Fibroblast of villous mesenchyme (primary cell): ENCODE results near the gene SOCS7. TPM values are rescaled to one million over a fixed set of nuclear protein-coding genes. Genes with fewer than 3 reads are reported as not detected.

ENCODE experiments used
- DNase-seq: peaks from one replicate; pipeline ENCODE4 v3.0.0-alpha.2; 2010; ENCODE audit warnings: low read depth
- H3K4me3 ChIP-seq: 2 replicates; pipeline ENCODE4 v1.5.1; 2011; ENCODE audit warnings: low read depth, mild to moderate bottlenecking, low read length
- CTCF ChIP-seq: IDR thresholded peaks from 2 replicates; pipeline ENCODE4 v1.5.1; 2012; ENCODE audit warnings: low read depth, mild to moderate bottlenecking, low read length; ENCODE audit not compliant: insufficient read depth
- total RNA-seq: library from RNA; depleted of rRNA; stranded (reverse); fragments of >200 nt; gene quantifications from 2 replicates; pipeline ENCODE4 v1.2.3, GENCODE V29; 2012

The SOCS7 gene
- total RNA-seq, 1 donor = 11.2 TPM

DNA sequence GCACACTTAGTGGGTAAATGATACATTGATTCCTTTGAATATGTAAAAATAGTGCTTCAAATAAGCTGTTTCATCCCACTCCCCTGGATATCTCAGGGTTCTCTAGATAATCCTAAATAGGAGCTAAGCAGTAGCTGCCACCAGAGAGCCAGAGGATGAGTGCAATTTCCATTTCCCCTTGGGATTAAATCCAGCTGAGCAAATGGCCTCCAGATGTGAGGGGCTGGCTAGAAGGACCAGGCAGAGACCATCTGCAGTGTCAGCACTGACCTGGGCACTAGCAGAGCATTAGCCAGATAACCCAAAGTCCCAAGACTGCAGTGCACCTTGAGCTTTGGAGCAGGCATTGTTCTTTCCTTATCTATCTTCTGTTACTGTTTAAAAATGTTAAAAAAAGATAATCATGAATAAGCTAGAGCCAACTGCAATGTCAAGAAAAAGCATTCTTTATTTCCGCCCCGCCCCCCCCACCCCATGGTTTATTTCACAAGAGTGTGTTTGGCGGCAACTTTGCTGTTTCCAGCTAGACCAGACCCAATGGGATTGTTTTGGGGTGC, 27.4 kb upstream of the SOCS7 start:
- H3K4me3 ChIP-seq = no peak overlapping the region
- TF ChIP-seq CTCF = no peak
- no peak for DNase-seq

DNA sequence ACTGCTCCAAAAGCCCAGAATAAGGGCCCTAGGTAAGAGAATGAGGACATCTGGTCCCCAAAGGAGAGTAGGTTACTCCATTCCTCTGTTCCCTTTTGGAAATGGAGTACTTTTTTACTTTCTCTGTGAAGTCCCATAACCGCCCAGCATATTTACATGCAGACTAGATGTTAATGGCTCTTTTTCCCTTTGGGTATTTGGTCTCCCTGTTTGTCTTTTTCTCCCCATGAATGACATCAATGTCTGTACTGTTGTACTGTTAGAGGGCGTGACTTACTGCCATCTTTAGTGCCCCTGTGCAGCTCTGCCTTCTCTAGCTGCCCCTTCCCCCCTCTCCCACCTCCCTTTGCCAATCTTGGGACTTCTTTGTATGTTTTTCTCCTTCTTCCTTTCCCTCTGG, 26.9 kb upstream of the SOCS7 start:
- TF ChIP-seq CTCF = no peak

DNA sequence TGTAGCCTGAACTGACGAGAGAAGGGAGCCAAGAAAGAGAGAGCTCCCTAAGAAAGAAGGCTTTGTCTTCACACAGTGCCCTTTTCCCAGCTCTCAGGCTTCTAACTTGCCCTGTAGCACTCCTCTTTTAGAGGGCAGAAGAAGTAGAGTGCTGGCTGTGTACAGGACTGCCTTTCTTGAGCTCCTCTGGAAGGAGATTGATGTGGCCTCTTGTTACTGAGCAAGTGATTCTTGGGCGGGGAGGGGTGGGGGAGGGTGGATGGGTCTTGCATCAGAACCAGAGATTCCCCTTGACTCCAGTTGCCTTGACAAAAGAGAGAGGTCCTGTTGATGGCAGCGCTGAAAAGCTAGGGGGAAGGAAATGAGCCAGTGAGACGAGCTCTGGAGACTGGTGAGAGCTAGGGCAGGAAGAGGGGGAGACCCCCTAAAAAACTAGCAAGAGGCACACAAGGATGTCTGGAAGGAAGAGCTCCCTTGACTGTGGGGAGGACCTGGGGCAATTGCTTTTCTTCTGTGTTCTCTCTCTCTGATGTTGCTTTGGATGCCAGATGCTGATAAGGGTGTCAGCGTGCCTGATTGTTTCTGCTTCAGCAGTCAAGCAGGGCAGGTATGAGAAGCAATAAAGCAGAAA, 26.3 kb upstream of the SOCS7 start:
- no peak overlapping the region for H3K4me3 ChIP-seq
- TF ChIP-seq CTCF = no peak
- DNase-seq = no peak

More for the DNA sequence above, 26.9 kb upstream of the SOCS7 start:
- no peak overlapping the region for H3K4me3 ChIP-seq
- no peak for DNase-seq

DNA sequence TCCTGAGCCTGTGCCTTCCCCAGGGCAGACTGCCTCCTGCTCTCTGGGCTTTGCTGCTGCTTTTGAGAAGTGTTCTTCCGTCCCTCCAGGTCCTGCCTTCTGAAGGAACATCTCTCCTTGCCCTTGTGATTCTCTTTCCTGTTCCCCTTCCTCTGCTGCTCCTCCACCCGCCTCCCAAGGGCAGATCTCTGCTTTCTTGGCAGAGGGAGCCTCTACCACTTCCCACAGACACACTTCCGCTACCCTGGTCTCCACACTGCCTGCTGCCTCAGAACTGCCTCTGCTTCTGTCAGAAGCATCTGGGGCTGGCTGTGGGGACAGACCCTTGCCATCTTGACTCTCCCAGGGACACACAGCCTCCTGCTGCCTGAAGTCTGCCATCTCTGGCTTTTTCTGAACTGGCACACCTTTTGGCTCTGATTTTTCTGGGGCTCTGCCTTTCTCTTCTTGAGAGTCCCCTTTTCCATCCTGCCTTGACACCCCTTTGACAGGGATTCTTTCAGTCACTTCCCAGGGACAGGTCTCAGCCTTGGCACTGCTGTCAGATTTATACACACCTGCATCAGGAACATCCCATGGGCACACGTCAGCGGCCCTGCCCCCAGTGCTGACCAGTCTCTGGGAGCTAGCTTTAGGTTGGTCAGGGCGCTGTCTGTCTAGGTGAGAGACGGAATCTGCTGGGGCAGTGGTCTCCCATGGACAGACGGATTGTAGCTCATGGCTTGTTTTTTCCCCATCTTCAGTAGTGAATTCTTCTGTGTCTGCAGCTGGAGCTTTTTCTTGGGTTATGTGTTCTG, 24.4 kb upstream of the SOCS7 start:
- no peak overlapping the region for H3K4me3 ChIP-seq
- no peak for TF ChIP-seq CTCF
- no peak for DNase-seq

GRCh38 chr17:38327936-38328335, 23.7 kb upstream of the SOCS7 start:
- no peak for TF ChIP-seq CTCF
- no peak overlapping the region for H3K4me3 ChIP-seq
- no peak for DNase-seq

DNA sequence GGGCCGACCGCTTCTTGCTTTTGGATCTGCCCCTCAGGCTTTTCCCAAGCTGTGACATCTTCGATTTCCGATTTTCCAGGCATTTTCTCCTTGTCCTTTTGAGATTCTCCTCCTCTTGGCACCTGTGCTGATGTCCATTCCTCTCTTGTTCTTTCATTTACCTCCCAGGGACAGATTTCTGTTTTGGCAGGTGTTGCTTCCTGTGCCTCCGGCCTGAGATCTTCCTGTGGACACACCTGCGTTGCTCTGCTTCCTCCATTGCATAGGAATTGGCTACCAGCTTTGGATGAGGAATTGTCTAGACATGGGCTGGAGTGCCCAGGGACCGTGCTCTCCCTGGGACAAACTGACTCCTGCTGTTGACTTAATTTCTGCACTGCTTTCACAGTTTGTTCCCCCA, 23.0 kb upstream of the SOCS7 start:
- DNase-seq = no peak
- no peak overlapping the region for H3K4me3 ChIP-seq
- TF ChIP-seq CTCF = no peak
